HuH-7 (cell line): ENCODE measurements around the gene EHBP1L1.

Source experiments
- DNase-seq: peaks from one replicate; pipeline ENCODE4 v3.0.0; 2011; ENCODE audit warnings: low spot score

Gene EHBP1L1

GRCh38 chr11:65616575-65617001 is 40.7 kb downstream of the EHBP1L1 start:
- DNase-seq, result no peak

- no peak for DNase-seq
Observed at GRCh38 chr11:65617136-65617850, 41.4 kb downstream of the EHBP1L1 start.

GRCh38 chr11:65617990-65618751 is 42.3 kb downstream of the EHBP1L1 start:
- DNase-seq, result no peak

GRCh38 chr11:65618763-65619162 is 42.9 kb downstream of the EHBP1L1 start:
- DNase-seq, result no peak

- no peak for DNase-seq
Observed at GRCh38 chr11:65619281-65619928, 43.6 kb downstream of the EHBP1L1 start.

GRCh38 chr11:65620666-65621065 is 44.8 kb downstream of the EHBP1L1 start:
- DNase-seq, result no peak

- DNase-seq, result no peak
Observed at GRCh38 chr11:65621460-65621859, 45.6 kb downstream of the EHBP1L1 start.

GRCh38 chr11:65622011-65622410 is 46.2 kb downstream of the EHBP1L1 start:
- no peak for DNase-seq

GRCh38 chr11:65623177-65623576 is 47.3 kb downstream of the EHBP1L1 start:
- DNase-seq, result no peak

GRCh38 chr11:65623852-65624616 is 48.2 kb downstream of the EHBP1L1 start:
- DNase-seq, result no peak

- DNase-seq, result no peak
Observed at GRCh38 chr11:65624931-65625627, 49.2 kb downstream of the EHBP1L1 start.

- DNase-seq, result peak; percentile 60
Observed at GRCh38 chr11:65625628-65626342, 49.9 kb downstream of the EHBP1L1 start.

GRCh38 chr11:65627202-65627601 is 51.3 kb downstream of the EHBP1L1 start:
- DNase-seq, result no peak

- DNase-seq, result no peak
Observed at GRCh38 chr11:65629579-65629978, 53.7 kb downstream of the EHBP1L1 start.

GRCh38 chr11:65630215-65630614 is 54.4 kb downstream of the EHBP1L1 start:
- no peak for DNase-seq

GRCh38 chr11:65633390-65634108 is 57.7 kb downstream of the EHBP1L1 start:
- DNase-seq, result no peak

GRCh38 chr11:65634109-65634436 is 58.2 kb downstream of the EHBP1L1 start:
- DNase-seq, result no peak

GRCh38 chr11:65634440-65634839 is 58.6 kb downstream of the EHBP1L1 start:
- no peak for DNase-seq

GRCh38 chr11:65634905-65635731 is 59.3 kb downstream of the EHBP1L1 start:
- DNase-seq, result no peak
